Activated effector memory CD4-positive, alpha-beta T cell treated with Interleukin-2 at 50 U/mL for 16 hours (primary cell): ENCODE measurements around the gene NAGA.
"Not testable (repeated sequence)": the region's sequence is repeated elsewhere in the genome, so short reads cannot be mapped to it uniquely, and the experiment has no call there.

Experiments
- DNase-seq: peaks from one replicate; pipeline ENCODE4 v3.0.0-alpha.2; 2020

Gene NAGA

GRCh38 chr22:42070517-42071422 lies at the start of gene NAGA:
TSS of gene NAGA (minus strand) at chr22:42070812. CDS start at chr22:42070297, 515 bp downstream.
- peak; percentile 86 for DNase-seq

- no peak for DNase-seq
These were observed 46.3 kb upstream of the NAGA start for GRCh38 chr22:42116848-42117424.

GRCh38 chr22:42115420-42115830 lies 44.8 kb upstream of the NAGA start:
- not testable (repeated sequence) for DNase-seq

- DNase-seq = no peak
These were observed 44.1 kb upstream of the NAGA start for GRCh38 chr22:42114721-42115120.

GRCh38 chr22:42112793-42113192 lies 42.2 kb upstream of the NAGA start:
- DNase-seq = not testable (repeated sequence)

- DNase-seq = no peak
These were observed 41.2 kb upstream of the NAGA start for GRCh38 chr22:42111798-42112197.

DNA sequence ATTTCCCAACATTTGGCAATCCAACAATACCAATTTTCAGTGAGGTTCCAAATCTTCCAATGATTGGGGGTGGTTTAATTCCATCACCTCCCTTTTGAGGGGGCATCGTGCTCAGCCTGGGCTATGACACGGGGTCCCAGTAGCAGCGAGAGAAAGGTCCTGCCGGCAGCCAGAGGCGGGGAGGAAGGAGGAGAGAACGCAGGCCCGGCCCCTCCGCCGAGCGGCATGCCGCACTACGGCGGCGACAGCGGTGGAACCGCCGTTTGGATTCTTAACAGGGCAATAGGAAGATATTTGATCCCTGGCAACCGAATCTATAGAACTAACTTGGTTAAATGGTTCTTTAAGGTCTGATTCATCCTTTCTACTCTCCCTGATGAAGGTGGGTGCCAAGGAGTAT lies 38.2 kb upstream of the NAGA start:
- no peak for DNase-seq

GRCh38 chr22:42104332-42104860 lies 33.8 kb upstream of the NAGA start:
- DNase-seq = not testable (repeated sequence)

- no peak for DNase-seq
These were observed 30.6 kb upstream of the NAGA start for GRCh38 chr22:42101199-42101598.

DNA sequence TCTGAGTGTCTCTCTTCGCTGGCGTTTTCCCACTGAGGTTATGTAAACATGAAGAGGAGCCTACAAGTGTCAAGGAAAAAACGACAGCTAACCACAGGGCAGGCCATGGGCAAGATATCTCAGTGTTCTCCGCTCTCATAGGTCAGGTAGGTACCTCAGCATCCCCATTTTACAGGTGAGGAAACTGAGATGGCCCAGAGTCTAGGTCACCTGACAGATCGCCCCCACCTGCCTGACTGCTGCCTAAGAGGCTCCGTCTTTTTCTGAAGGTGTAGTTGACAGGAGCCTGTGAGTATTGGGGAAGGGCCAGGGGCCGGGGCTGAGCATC lies 20.8 kb upstream of the NAGA start:
- DNase-seq = no peak

GRCh38 chr22:42090596-42091454 lies 20.2 kb upstream of the NAGA start, which contains the start of gene NDUFA6:
TSS of gene NDUFA6 (minus strand) at chr22:42090772. CDS start at chr22:42090744, 28 bp downstream.
- DNase-seq = peak; percentile 97

DNA sequence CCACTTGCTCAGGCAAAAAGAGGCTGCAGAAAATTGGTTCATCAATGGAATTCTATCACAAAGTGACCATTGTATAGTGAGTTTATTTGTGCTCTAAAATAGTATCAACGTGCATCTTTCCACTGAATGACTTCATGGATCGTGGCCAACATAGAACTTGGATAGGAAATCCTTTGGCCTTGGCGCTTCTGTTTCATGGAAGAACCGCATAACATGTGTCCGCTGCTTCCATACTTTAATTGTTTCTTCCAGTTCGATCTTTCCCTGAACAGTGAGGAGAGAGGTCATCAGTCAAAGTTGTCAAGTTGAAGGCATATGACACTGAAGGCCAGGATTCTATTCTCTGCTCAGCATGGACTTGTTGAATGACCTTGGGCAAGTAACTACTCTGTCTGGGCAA lies 15.4 kb upstream of the NAGA start:
- no peak for DNase-seq

GRCh38 chr22:42084874-42085273 lies 14.3 kb upstream of the NAGA start:
- DNase-seq = no peak

GRCh38 chr22:42083119-42083518 lies 12.5 kb upstream of the NAGA start:
- DNase-seq = no peak

DNA sequence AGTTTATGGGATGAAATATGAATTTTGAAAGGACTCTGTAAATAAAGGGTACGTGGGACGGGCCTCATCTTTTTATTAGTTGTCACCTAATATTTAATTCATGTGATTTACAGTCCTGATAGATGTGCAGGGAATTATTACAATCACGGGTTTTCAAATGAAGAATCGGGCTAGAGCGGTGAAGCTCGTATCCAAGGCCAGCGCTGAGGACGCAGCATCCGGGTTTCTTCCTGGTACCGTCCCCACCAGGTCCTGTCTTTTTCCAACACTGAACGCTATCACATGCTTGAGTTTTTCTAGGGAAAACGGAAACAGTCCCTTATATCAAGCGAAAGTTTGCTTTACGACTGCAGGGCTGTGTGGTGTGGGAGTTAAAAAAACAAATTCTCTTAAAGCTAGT lies 9.7 kb upstream of the NAGA start:
- DNase-seq = no peak

GRCh38 chr22:42079319-42080251 lies 9.0 kb upstream of the NAGA start, which contains the start of gene SMDT1:
TSS of gene SMDT1 (plus strand) at chr22:42079700. CDS start at chr22:42079769, 69 bp downstream.
- DNase-seq = peak; percentile 95

- DNase-seq = no peak
These were observed 8.1 kb upstream of the NAGA start for GRCh38 chr22:42078469-42079318.

- DNase-seq = no peak
These were observed 7.0 kb upstream of the NAGA start for GRCh38 chr22:42077486-42078125.

- DNase-seq = no peak
These were observed 6.3 kb upstream of the NAGA start for GRCh38 chr22:42076764-42077485.
